HG03103 (cell line): ENCODE measurements around the gene GNG2.

Source experiments
- ATAC-seq: cut with Tn5 transposase; IDR thresholded peaks from one replicate; pipeline ENCODE4 v1.9.1; 2021; ENCODE audit warnings: low read depth; ENCODE audit not compliant: unreplicated experiment

The GNG2 gene

DNA sequence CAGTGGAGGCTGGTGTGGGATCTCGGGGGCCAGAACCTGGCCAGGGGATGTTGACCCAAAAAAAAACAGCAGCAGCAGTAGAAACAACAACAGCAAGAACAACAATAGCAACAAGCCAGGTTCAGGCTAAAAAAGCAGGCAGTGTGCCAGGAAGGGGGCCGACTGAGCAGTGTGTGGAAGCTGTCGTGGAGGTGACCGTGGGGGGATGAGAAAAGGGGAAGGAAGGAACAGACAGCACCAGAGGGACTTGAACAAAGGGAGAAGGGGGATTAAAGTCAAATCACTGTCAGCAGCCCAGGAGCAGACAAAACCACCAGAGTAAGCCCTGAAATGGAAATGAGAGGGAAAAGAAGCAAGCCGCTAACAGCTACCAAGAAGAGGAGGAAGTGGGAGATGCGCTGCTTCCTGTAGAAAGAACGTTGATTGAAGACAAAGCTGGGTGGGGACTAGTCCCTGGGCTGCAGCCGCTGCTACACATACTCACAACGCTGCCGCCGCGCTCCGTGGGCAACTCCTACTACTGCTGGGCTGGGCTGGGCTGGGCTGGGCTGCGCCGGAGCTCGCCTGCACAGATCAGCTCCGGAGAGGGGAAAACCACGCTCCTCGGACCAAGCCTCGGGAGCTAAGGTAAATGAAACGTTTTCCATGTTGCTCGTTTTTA is at the start of gene GNG2:
TSS of gene GNG2 (plus strand) at position 449 of the 661 bp plus-strand sequence. CDS start 90,067 bp downstream, outside the sequence.
- peak; percentile 81 for ATAC-seq

DNA sequence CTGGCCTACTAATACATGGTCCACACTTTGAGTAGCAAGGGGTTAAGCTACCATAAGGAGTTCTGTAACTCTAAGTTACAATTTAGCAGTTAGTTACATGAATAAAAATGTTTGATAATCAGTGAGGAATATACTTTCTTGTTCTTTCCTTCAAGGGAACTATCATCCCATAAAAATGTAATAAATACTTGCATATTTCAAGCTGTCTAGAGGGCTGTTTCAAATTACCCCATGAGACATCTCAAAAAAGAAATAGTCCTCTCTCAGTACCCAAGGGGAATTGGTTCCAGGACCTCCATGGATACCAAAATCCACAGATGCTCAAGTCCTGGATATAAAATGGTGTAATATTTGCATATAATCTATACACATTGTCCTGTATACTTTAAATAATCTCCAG is 48.7 kb upstream of the GNG2 start:
- ATAC-seq, result no peak

DNA sequence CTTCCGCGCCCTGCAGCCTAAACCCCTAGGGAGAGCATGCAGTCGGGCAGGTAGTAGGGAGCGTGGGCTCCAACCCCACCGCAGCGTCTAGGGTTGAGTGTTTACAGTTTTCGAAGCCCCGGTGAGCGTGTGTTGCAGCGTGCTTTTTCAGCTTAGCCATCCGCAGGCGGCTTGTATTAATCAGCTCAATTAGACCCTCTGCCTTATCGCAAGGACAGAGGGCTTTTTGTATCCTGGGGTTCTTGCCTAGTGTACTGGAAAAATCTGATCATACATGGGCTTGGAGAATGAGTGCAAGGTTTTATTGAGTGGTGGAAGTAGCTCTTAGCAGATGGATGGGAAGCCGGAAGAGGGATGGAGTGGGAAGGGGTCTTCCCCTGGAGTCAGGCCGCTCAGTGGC is 44.4 kb upstream of the GNG2 start:
- ATAC-seq, result no peak

DNA sequence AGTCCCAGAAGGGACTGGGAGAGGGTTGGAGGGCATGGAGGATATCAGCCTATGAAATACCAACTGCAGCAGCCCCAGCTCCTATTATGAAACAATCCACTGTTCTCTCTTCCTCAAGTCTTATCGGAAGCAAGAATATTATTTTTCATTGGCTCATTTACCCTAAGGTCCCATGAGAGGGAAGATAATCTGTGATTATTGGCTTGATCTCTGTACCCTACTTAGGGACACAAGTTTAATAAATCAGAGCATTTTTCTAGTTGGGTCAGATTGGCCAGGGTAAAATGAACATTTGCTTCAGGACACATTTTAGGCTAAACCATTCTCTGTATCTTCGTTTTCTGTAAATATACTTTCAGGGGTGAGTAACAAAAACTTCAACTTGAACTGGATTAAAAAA is 43.1 kb upstream of the GNG2 start:
- ATAC-seq, result no peak

DNA sequence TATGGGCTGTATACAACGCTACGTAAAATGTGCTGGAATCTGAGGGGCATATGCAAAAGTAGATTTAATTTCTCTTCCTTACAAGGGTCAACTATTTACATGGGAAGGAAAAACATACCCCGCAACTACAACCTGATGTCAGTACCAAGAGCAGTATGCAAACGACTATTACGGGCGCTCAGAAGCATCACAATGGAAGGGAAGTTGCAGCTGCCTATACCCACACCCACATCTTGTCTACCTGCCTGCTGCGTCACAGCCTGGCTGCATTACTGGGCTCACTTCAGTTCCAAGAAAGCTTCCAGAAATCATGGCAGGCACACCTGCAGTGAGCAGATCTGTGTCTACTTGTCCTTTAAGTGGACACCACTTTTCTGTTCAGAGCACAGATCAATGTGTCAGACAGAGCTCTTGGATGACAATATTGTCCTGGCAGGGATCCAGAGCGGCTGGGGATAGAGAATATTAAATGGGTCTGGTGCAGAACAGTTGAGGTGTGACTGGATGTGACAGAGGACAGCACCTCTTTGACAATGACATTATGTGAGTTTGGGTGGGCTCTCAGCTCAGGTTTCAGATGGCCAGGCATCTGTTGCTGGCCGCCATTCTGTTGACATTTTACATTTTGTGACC is 41.5 kb upstream of the GNG2 start:
- no peak for ATAC-seq

DNA sequence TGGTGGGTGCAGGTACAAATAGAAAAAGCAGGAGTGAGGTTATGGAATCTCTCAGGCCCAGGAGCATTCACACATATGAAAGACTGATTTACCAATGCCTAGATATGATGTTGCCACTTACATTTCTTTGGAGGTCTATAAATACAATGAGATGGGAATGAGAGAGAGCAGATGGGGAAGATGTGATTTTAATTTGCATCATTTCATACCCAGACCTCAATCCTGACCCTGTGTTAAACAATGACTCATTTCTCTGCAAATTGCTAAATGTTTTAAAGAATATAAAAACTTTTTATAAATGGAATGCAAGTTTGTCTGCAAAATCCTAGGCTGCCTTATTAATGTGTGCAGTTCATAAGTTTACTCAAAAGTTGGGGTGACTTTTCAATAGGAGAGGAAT is 38.6 kb upstream of the GNG2 start:
- ATAC-seq, result no peak

DNA sequence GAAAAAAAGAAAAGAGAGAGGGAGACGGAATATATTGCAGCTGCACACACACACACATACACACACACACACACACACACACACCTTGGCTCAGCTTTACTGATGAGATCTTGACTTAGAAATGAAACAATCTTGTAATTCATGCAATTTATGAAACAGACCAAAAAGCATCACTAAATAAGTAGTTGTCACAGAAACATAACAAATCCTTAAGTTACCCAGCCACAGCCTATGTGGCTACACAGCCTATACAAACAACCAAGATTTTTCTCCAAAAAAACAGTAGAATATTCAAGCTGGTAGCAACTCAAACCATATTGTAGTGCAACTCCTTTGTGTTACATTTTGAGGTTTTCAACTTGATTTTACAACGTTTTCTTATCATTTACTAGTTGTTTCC is 37.9 kb upstream of the GNG2 start:
- ATAC-seq, result no peak

DNA sequence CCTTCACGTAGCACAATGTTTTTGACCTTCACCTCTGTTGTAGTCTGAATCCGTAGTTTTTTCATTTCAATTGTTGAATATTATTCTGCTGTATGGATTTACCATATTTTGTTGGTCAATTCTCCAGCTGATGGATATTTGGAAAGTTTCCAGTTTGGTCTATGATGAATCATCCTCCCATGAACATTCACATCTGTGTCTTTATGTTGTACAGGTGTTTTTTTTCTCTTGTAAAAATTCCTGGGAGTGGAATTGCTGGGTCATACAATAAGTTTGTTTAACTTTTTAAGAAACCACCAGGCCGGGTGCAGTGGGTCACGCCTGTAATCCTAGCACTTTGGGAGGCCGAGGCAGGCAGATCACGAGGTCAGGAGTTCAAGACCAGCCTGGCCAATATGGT is 36.7 kb upstream of the GNG2 start:
- no peak for ATAC-seq

DNA sequence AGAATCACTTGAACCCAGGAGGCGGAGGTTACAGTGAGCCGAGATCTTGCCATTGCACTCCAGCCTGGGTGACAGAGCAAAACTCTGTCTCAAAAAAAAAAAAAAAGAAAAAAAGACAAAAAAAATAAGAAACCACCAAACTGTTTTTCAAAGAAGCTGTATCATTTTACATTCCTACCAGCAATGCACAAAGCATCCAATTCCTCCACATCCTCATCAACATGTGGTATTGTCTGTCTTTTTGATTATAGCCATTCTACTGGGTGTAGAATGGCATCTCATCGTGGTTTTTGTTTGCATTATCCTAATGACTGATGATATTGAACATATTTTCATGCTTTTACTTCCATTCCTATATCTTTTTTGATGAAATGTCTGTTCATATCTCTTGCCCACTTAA is 36.2 kb upstream of the GNG2 start:
- no peak for ATAC-seq

DNA sequence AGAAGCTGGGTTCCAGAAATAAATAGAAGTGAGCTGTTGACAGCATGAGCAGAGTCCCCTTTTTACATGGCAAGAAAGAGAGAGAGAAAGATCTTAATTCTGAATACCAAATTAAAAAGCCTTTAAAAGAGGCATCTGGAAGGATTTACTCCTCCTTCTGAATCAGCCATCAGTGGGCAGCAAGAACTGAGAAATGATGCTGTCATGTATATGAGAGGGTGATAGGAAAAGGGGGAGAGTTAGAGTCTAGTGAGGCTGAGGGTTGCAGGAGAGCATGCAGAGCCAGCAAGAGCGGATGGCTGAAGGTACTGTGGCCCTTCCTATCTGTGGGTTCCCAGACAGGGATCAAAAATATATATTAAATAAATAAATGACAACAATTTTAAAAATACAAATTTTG is 34.5 kb upstream of the GNG2 start:
- ATAC-seq, result no peak

DNA sequence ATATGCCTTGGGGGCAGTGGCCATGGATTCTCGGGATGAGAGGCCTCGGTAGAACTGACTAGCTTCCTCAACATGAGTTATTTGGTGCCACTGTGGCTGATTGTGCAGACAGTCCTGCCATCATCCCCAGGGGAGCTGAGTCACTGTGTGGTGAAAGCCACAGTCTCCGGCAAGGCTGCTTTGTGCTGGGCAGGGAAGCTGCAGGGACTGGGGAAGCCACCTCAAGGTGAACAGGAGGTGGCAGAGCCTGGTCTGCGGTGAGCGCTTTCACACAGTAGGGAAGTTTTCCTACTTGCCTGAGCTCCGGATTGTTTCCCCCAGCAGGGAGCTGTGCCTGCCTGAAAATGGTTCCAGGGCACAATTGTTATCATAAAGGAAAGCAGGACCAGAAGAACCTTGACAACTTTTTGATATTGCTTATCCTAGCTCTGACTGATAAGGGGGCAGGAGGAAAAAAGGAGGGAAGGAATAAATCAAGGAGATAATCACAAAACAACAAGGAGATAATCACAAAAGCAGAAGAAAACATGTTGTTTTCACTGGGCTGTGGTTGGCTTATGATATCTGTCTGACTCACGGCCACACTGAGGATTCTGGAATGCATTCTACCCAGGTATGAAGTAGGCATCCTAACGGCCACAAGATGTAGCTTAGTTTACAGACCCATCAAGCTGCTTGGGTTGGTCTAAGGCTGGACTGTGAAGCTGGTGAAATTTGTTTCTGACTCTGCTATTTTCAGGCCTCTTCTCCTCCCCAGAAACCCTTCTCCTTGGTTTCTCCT is 32.2 kb upstream of the GNG2 start:
- peak; percentile 94 for ATAC-seq

DNA sequence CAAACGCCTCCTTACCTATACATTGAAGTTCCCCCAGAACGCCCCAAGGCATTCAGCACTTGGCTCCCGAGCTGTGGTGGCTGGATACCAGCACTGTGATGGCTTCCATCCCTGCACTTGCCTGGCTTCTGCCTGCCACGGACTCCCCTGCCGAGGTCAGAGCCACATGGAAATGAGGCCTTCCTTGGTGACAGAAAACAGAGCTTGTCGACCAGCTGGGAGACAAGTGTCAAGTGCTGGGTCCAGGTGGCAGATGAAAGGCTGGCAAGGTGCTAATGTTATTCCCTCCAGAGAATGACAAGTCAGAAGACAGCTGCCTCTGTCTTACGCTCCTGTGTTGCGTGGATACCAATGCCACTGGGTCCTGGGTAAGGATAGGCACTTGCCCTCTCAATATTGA is 26.2 kb upstream of the GNG2 start:
- ATAC-seq, result no peak

DNA sequence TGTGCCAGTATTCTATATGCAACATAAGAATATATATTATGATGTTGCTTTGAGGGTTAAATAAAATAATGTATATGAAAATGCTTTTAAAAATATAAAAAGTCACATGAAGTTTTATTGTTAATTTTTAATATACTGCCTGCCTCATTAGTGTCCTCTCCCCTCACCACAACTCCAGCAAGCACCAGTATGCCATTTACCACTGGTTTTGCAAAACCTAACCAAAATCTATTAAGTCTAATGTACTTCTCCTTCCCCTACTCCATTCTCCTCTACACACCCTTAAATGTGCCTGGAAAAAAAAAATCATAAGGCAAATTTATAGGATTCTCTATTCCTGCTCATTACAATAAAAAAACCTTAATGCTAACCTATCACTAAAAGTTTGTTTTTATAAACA is 24.0 kb upstream of the GNG2 start:
- no peak for ATAC-seq

DNA sequence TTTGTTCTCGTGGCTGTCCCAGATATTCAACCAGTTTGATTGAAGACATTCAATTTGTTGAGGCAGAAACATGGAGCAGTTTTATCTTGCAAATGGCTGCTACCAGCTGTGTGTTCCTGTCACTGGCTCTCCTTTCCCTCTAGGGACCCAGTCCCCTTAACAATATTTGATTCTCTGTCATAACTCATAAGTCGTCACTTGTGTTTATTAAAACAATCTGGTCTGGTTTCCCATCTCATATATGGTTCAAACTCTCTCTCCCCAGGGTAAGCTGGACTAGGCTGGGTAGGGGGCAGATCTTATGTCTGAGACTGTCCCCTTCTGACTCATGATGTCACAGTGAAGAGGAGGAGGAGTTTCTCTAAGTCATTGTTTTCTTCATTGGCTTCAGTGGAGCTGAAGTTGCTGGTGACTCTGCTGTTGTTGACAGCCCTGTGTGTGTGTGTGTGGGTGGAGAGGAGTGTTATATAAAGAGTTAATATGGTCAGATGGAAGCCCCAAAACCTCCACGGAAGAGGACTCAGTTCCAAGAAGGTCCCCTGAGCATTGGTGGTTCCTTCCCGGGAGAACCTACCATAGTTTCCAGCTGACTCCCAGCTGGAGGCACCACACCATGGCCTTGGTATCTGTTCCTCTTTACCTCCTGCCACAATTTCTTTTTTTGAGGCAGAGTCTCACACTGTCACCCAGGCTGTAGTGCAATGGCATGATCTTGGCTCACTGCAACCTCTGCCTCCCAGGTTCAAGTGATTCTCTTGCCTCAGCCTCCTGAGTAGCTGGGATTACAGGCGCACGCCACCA is 16.1 kb upstream of the GNG2 start:
- peak; percentile 34 for ATAC-seq

DNA sequence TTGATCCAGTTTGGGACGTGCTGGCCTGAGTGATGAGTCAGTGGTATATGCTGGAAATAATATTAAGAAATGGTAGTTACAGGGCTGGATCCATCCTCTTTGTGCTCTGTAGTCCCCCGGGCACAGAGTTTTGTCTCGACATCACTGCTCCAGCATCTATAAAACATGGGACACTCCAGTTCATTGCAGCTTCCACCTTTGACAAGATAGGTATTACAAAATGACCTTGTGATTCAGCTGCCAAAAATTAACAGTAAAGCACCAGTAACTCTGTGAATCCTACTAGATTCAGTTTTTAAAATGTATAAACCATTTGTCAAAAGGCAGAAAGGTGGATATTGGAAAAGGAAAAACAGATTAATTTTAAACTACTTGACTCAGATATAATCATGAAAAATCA is 14.6 kb upstream of the GNG2 start:
- ATAC-seq, result no peak

DNA sequence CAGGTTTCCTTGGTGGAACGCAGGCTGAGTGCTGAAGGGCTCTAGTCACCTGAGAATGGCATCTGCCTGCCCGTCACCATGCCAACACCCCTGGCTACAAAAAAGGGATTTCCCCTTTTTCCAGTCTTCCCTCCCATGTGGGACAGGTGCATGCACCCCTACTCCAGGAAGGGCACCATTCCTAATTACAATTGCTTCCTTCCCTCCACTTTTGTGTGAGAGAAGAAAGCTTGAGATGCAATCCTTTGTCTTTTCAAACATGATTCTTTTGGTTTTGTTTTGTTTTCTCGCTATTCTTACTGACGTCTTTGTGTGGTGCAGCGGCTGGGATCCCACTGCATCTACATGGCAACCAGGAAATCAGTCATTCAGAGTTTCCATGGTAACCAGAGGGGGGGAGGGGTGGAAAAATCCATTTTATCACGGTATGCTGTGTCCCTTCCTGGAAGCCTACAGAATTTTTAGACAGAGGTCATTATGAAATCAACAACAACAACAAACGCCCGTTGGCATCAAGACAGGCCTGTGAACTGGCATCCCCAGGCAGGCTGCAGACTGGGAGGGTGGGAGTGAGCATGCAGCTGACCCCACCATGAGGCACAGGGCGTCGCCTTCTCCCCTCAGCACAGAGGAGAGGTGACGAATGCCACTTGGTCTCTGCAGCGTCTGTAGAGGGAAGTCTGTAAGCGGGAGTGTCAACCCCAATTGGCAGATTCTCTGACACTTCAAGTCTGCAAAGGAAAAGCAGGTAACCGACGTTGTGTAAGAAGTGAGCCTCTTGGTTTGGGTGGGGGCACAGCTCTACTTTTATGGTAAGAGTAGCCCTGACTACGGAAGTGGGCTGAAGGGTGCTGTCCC is 13.6 kb upstream of the GNG2 start:
- peak; percentile 74 for ATAC-seq

DNA sequence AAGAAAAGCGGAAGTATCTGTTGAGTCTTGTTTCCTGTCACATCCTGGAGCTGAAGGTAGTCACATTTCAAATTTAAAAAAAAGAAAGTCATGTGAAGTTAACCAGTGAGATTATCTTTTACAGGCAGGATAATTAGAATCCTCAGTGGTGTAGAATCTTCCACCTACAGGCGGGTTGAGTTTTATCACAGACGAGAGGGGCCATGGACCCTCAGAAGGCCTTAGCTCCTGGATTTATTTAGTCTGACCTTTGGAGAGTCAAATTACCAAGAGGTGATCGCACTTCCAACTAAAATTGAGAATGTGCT is 13.0 kb upstream of the GNG2 start:
- no peak for ATAC-seq

DNA sequence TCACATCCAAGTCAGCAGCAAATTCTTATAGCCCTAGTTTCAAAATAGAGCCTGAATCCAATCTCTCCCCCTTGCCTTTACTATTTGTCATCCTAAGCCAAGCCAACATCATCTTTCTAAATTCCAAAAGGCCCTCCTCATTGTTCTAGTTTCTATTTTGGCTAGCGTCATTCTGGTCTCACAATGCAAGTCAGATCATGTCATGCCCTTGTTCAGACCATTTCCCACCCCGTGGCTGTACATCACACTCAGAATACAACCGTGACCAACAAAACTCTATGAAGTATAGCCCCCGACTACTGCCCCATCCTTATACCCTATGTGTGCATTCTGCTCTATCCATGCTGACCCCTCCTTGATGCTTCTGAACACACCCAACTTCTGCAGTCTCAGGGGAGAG is 12.3 kb upstream of the GNG2 start:
- ATAC-seq, result no peak

DNA sequence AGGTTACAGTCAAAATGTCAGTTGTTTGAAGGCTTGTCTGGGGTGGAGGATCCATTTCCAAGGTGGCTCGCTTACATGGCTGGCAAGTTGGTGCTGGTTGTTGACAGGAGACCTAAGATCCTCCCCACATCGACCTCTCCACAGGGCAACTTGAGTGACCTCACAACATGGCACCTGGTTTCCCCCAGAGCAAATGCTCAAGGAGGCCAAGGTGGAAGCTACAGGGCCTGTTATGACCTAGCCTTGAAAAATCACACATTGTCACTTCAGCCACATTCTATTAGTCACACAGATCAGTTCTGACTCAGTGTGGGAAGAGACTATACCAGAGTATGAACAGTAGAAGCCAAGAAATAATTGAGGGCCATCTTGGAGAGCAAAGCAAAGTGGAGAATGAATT is 11.3 kb upstream of the GNG2 start:
- ATAC-seq, result no peak

DNA sequence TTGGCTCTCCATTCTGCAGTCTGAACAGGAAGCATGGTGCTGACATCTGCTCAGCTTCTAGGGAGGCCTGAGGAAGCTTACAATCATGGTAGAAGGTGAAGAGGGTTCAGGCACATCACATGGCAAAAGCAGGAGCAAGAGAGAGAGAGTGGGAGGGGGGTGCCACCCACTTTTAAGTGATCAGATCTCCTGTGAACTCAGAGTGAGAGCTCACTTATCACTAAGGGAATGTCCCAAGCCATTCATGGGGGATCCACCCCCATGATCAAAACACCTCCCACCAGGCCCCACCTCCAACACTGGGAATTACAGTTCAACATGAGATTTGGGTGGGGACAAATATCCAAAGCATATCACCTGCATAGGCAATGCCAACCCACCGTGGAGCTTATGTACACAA is 9.8 kb upstream of the GNG2 start:
- no peak for ATAC-seq
